Esophagus squamous epithelium (tissue), 5 donors: ENCODE measurements around the gene ISCU. TPM values are rescaled to one million over a fixed set of nuclear protein-coding genes. Genes with fewer than 3 reads are reported as not detected.

ENCODE experiments used
- DNase-seq: peaks from one replicate; lab custom pipeline; 2025; lab: John Stamatoyannopoulos, UW
- H3K27ac ChIP-seq, 4 donors: fragments of 200-600 bp; sonication (generic); one replicate each; pipeline ENCODE4 v1.5.1; 2016 to 2019; ENCODE audit warnings: mild to moderate bottlenecking in 1 of 4
- H3K27me3 ChIP-seq, 4 donors: fragments of 200-600 bp; sonication (generic); 1 replicate in 3 of 4; 2 replicates in 1 of 4; pipeline versions ENCODE4 v1.5.1 to v1.6.0; 2017 to 2021; ENCODE audit warnings: antibody characterized with exemption in 1 of 4
- H3K36me3 ChIP-seq, 3 donors: fragments of 200-600 bp; sonication (generic); one replicate each; pipeline ENCODE4 v1.5.1; 2016 to 2019
- H3K4me1 ChIP-seq, 3 donors: fragments of 200-600 bp; sonication (generic); one replicate each; pipeline ENCODE4 v1.5.1; 2017 to 2019
- H3K4me3 ChIP-seq, 4 donors: fragments of 200-600 bp; sonication (generic); 1 replicate in 3 of 4; 2 replicates in 1 of 4; pipeline ENCODE4 v1.5.1; 2016 to 2019; ENCODE audit warnings: mild to moderate bottlenecking in 2 of 4, moderate library complexity in 1 of 4
- H3K9me3 ChIP-seq, 3 donors: fragments of 200-600 bp; sonication (generic); one replicate each; pipeline ENCODE4 v1.5.1; 2016 to 2019
- POLR2A ChIP-seq, 4 donors: fragments of 450-650 bp; IDR thresholded peaks; one replicate each; pipeline ENCODE4 v1.6.1; 2017; ENCODE audit warnings: antibody characterized with exemption in 4 of 4, mild to moderate bottlenecking in 4 of 4, moderate library complexity in 3 of 4
- WGBS, 2 donors: methylation state at CpG; one replicate each; pipeline ENCODE4 v1.1.5; 2018; 5-methylcytosine and 5-hydroxymethylcytosine counted together
- intact Hi-C: fragments of 100-400 bp; cut with DNase I; formaldehyde crosslinking; loops from one replicate; pipeline ENCODE4 v1.15.0; 2022
- total RNA-seq, 4 donors: library from RNA; depleted of rRNA; stranded (reverse); fragments of >200 nt; gene quantifications; one replicate each; pipeline ENCODE4 v1.1.0, GENCODE V29; 2016
- TF ChIP-seq, protein P1 (sequence below), 6 experiments: fragments of 450-650 bp in 4 of 6; fragments of 200-600 bp in 2 of 6; sonication (generic) in 2 of 6; IDR thresholded peaks; one replicate each; pipeline ENCODE4 v1.5.1; 2016 to 2019; ENCODE audit warnings: antibody characterized with exemption in 6 of 6, mild to moderate bottlenecking in 4 of 6, moderate library complexity in 4 of 6
- donor health status: DM: yes; HTN: yes; CAD: no.

The ISCU gene
- total RNA-seq, 4 donors from 2014 or later = 50.7 to 132 (median 85.3) TPM

DNA sequence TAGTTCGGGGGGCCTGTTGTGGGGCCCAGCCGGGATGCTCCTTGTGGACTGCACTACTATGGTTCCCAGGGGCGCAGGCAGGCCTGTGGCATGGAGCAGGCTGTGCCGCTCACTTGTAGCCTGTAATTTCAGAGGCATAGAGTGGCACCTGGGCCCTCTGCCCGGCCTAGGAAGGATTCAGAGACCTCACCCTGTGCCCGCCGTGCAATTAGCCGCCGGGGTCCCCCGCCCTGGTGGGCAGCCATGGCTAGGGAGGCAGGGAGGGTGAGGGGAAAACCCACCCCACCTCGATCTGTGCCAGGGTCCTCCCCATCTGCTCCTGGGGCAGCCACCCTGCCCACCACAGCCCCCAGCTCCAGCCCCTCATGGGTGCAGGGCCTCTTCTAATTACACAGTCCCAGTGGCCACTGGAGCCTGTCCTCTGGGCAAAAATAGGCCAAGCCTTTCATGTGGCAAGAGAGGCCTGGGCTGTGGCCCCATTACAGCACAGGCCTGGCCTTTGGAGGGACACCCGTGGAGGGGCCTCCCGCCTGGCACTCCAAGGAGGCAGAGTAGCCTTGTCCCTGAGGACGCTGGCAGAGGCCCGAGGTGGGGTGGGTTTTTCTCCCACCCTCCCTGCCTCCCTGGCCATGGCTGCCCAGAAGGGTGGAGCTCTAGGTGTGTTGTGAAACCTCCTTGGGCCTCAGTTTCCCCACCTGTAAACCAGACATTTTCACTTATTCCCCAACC lies 40.7 kb downstream of the ISCU start:
- intact Hi-C loops = no loop called here
- H3K4me3 ChIP-seq = no peak overlapping the region
- no peaks in the 10 kb centered on the region for H3K4me1 ChIP-seq
- H3K36me3 ChIP-seq = no peaks in the 10 kb centered on the region
- H3K9me3 ChIP-seq = no peaks in the 10 kb centered on the region
- H3K27me3 ChIP-seq = peaks cover 0 to 3% (median 0%) of the 10 kb centered on the region in 4 donors
- no peak overlapping the region for H3K27ac ChIP-seq
- WGBS, 2 donors = 91 to 95% methylated on average over 4 to 6 of the region's 15 CpGs
- TF ChIP-seq POLR2A (IDR thresholded peaks at IDR 0.05) = no peak
- TF ChIP-seq, protein P1, sequence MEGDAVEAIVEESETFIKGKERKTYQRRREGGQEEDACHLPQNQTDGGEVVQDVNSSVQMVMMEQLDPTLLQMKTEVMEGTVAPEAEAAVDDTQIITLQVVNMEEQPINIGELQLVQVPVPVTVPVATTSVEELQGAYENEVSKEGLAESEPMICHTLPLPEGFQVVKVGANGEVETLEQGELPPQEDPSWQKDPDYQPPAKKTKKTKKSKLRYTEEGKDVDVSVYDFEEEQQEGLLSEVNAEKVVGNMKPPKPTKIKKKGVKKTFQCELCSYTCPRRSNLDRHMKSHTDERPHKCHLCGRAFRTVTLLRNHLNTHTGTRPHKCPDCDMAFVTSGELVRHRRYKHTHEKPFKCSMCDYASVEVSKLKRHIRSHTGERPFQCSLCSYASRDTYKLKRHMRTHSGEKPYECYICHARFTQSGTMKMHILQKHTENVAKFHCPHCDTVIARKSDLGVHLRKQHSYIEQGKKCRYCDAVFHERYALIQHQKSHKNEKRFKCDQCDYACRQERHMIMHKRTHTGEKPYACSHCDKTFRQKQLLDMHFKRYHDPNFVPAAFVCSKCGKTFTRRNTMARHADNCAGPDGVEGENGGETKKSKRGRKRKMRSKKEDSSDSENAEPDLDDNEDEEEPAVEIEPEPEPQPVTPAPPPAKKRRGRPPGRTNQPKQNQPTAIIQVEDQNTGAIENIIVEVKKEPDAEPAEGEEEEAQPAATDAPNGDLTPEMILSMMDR (IDR thresholded peaks at IDR 0.05) = no peak
- DNase-seq = no peak

GRCh38 chr12:108603743-108604142 lies 41.3 kb downstream of the ISCU start:
- Histone ChIP-seq H3K27me3 (peaks cover 0 to 3% (median 0%) of the 10 kb centered on the region in 4 donors), H3K27ac (no peak overlapping the region), H3K36me3 (no peaks in the 10 kb centered on the region), H3K9me3 (no peaks in the 10 kb centered on the region), H3K4me1 (no peaks in the 10 kb centered on the region), H3K4me3 (no peak overlapping the region)
- TF ChIP-seq, protein P1 (IDR thresholded peaks at IDR 0.05) = no peak
- no peak for TF ChIP-seq POLR2A (IDR thresholded peaks at IDR 0.05)
- WGBS, 2 donors = 44 to 100% methylated on average over 1 to 3 of the region's 4 CpGs
- intact Hi-C loops = no loop called here
- DNase-seq = no peak

DNA sequence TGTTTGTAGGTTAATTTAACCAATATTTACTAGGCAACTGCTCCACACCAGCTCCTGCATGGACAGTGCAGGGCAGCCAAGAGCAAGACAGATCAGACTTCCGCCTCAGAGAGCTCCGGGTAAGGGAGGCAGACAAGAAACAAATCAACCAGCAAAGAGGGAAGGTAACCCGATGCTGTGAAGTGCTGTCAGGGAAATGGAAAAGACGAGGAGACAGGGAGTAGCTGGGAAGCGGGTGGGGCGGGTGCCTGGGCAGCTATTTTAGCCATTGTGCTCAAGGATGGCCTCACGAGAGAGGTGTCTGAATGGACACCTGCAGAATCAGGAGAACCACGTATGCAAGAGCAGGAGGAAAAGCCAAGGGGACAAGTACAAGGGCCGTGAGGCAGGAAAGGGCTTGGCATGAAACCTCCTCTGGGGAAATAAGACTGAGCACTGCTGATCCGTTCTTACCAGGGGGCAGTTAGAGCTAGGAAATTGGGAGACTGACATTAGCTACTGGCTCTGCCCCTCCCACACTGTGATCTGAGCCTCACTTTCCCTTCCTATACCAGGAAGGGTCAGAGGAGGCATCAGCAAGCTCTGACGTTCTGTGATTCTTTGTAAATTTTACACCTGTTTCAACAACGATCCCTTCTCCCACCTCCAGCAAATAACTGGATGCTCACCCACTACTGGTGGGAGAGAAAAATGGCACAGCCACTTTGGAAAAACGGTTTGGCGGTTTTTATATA lies 42.0 kb downstream of the ISCU start:
- intact Hi-C loops = no loop called here
- TF ChIP-seq POLR2A (IDR thresholded peaks at IDR 0.05) = no peak
- TF ChIP-seq, protein P1 (IDR thresholded peaks at IDR 0.05) = no peak

DNA sequence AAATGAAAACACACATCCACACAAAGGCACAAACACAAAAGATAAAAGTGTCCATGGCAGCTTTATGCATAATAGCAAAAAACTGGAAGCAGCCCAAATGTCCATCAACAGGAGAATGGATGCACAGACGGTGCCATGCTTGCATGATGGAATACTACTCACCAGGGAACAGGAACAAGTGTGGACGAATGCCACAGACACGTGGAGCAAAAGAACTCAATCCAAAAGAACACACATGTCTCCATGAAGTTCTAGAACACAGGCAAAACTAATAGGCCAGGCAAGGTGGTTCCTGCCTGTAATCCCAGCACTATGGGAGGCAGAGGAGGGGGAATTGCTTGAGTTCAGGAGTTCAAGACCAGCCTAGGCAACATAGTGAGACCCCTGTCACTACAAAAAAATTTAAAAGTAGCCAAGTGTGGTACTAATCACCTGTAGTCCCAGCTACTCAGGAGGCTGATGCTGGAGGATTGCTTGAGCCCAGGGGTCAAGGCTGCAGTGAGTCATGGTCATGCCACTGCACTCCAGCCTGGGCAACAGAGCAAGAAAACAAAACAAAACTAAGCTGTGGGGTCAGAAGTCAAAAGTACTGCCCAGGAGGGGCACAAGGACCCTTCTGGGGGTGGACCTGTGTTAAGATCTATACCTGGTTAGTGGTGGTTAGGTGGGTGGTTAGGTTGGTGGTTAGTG lies 42.7 kb downstream of the ISCU start:
- 33 to 54% methylated on average over 3 of the region's 3 CpGs for WGBS, 2 donors
- H3K36me3 ChIP-seq = no peaks in the 10 kb centered on the region
- TF ChIP-seq, protein P1 (IDR thresholded peaks at IDR 0.05) = no peak
- TF ChIP-seq POLR2A (IDR thresholded peaks at IDR 0.05) = no peak

More for the DNA sequence above, 42.0 kb downstream of the ISCU start:
- H3K4me3 ChIP-seq = no peak overlapping the region
- H3K9me3 ChIP-seq = no peaks in the 10 kb centered on the region
- peaks cover 0 to 3% (median 0%) of the 10 kb centered on the region in 3 donors for H3K4me1 ChIP-seq
- no peak for DNase-seq
- WGBS, 2 donors = 42 to 47% methylated on average over 14 of the region's 14 CpGs
- H3K27me3 ChIP-seq = peaks cover 0 to 3% (median 0%) of the 10 kb centered on the region in 4 donors
- H3K36me3 ChIP-seq = no peaks in the 10 kb centered on the region
- no peak overlapping the region for H3K27ac ChIP-seq

More for the DNA sequence above, 42.7 kb downstream of the ISCU start:
- Histone ChIP-seq H3K9me3 (no peaks in the 10 kb centered on the region), H3K4me3 (no peak overlapping the region), H3K27ac (no peak overlapping the region), H3K4me1 (peaks cover 0 to 8% (median 0%) of the 10 kb centered on the region in 3 donors), H3K27me3 (peaks cover 0 to 3% (median 0%) of the 10 kb centered on the region in 4 donors)
- intact Hi-C loops = no loop called here
- DNase-seq = no peak
